ENCODE data around the gene NBEA.

NBEA gene

GRCh38 chr13:35703061-35703460 is 761.0 kb downstream of the NBEA start (continued):
- TF ChIP-seq, protein P1, sequence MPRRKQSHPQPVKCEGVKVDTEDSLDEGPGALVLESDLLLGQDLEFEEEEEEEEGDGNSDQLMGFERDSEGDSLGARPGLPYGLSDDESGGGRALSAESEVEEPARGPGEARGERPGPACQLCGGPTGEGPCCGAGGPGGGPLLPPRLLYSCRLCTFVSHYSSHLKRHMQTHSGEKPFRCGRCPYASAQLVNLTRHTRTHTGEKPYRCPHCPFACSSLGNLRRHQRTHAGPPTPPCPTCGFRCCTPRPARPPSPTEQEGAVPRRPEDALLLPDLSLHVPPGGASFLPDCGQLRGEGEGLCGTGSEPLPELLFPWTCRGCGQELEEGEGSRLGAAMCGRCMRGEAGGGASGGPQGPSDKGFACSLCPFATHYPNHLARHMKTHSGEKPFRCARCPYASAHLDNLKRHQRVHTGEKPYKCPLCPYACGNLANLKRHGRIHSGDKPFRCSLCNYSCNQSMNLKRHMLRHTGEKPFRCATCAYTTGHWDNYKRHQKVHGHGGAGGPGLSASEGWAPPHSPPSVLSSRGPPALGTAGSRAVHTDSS (tag by site-specific recombination; IDR thresholded peaks at IDR 0.05): no peak
- TF ChIP-seq ZIC2 (tag by site-specific recombination; IDR thresholded peaks at IDR 0.05) (no peak), ZNF175 (tag by site-specific recombination; IDR thresholded peaks at IDR 0.05) (no peak), ZNF623 (tag by site-specific recombination; IDR thresholded peaks at IDR 0.05) (no peak)

GRCh38 chr13:35704331-35704730 is 762.3 kb downstream of the NBEA start:
- Histone ChIP-seq H3K4me1 (ENCODE audit: control insufficient read depth, insufficient read depth, low read length) (no peaks in the 10 kb centered on the region), H3K27ac (ENCODE audit: extremely low read depth, low read depth, low read length) (no peak overlapping the region), H3K36me3 (ENCODE audit: control insufficient read depth in 2 of 2, insufficient read depth in 1 of 2, low read length in 2 of 2) (no peaks in the 10 kb centered on the region), H3K9me3 (ENCODE audit: control insufficient read depth, insufficient read depth, low read depth, low read length) (no peaks in the 10 kb centered on the region), H3K4me3 (ENCODE audit: low read depth, low read length) (no peak overlapping the region)
- TF ChIP-seq ZNF274 (IDR thresholded peaks at IDR 0.05; ENCODE audit: low read length) (no peak), ZNF274 (tag by site-specific recombination; IDR thresholded peaks at IDR 0.05; ENCODE audit: borderline replicate concordance) (no peak), ZSCAN23 (tag by site-specific recombination; IDR thresholded peaks at IDR 0.05) (no peak), ZNF18 (tag by site-specific recombination; IDR thresholded peaks at IDR 0.05) (no peak), ZNF221 (tag by site-specific recombination; IDR thresholded peaks at IDR 0.05; ENCODE audit: borderline replicate concordance) (no peak), ZNF639 (tag by site-specific recombination; IDR thresholded peaks at IDR 0.05) (no peak), ZNF585B (tag by site-specific recombination; IDR thresholded peaks at IDR 0.05) (no peak), ZNF48 (tag by site-specific recombination; IDR thresholded peaks at IDR 0.05) (no peak), ZNF777 (tag by site-specific recombination; IDR thresholded peaks at IDR 0.05; ENCODE audit: borderline replicate concordance) (no peak), ZIC2 (tag by site-specific recombination; IDR thresholded peaks at IDR 0.05) (no peak), ZNF311 (tag by site-specific recombination; IDR thresholded peaks at IDR 0.05; ENCODE audit: borderline replicate concordance) (no peak)
- TF ChIP-seq, protein P2, sequence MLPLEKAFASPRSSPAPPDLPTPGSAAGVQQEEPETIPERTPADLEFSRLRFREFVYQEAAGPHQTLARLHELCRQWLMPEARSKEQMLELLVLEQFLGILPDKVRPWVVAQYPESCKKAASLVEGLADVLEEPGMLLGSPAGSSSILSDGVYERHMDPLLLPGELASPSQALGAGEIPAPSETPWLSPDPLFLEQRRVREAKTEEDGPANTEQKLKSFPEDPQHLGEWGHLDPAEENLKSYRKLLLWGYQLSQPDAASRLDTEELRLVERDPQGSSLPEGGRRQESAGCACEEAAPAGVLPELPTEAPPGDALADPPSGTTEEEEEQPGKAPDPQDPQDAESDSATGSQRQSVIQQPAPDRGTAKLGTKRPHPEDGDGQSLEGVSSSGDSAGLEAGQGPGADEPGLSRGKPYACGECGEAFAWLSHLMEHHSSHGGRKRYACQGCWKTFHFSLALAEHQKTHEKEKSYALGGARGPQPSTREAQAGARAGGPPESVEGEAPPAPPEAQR (tag by site-specific recombination; IDR thresholded peaks at IDR 0.05): no peak
- POLR2A ChIA-PET: no interaction called here
- CTCF ChIA-PET: interaction anchor here (0.6 kb wide), 1 partner anchor 228 kb away, joined by 3 read pairs; no protein-coding TSS in a partner anchor

- Histone ChIP-seq H3K27ac (ENCODE audit: extremely low read depth, low read depth, low read length) (no peak overlapping the region), H3K9me3 (ENCODE audit: control insufficient read depth, insufficient read depth, low read depth, low read length) (no peaks in the 10 kb centered on the region), H3K36me3 (ENCODE audit: control insufficient read depth in 2 of 2, insufficient read depth in 1 of 2, low read length in 2 of 2) (no peaks in the 10 kb centered on the region), H3K4me1 (ENCODE audit: control insufficient read depth, insufficient read depth, low read length) (no peaks in the 10 kb centered on the region), H3K4me3 (ENCODE audit: low read depth, low read length) (no peak overlapping the region)
- ChIA-PET POLR2A (no interaction called here), CTCF (no interaction called here)
- TF ChIP-seq, protein P3, sequence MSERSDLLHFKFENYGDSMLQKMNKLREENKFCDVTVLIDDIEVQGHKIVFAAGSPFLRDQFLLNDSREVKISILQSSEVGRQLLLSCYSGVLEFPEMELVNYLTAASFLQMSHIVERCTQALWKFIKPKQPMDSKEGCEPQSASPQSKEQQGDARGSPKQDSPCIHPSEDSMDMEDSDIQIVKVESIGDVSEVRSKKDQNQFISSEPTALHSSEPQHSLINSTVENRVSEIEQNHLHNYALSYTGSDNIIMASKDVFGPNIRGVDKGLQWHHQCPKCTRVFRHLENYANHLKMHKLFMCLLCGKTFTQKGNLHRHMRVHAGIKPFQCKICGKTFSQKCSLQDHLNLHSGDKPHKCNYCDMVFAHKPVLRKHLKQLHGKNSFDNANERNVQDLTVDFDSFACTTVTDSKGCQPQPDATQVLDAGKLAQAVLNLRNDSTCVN (tag by site-specific recombination; optimal IDR thresholded peaks at IDR 0.05): no peak
- TF ChIP-seq ZFP41 (tag by site-specific recombination; IDR thresholded peaks at IDR 0.05; ENCODE audit: borderline replicate concordance) (no peak), ZBTB48 (tag by site-specific recombination; IDR thresholded peaks at IDR 0.05) (no peak), MEIS1 (CRISPR knock-in tag; IDR thresholded peaks at IDR 0.05; ENCODE audit: borderline replicate concordance) (no peak), ZNF473 (tag by site-specific recombination; IDR thresholded peaks at IDR 0.05) (no peak), EGR2 (tag by site-specific recombination; IDR thresholded peaks at IDR 0.05; ENCODE audit: low read depth) (peak; percentile 27; the same call in 1 of the 2 replicates)
- TF ChIP-seq, protein P4, sequence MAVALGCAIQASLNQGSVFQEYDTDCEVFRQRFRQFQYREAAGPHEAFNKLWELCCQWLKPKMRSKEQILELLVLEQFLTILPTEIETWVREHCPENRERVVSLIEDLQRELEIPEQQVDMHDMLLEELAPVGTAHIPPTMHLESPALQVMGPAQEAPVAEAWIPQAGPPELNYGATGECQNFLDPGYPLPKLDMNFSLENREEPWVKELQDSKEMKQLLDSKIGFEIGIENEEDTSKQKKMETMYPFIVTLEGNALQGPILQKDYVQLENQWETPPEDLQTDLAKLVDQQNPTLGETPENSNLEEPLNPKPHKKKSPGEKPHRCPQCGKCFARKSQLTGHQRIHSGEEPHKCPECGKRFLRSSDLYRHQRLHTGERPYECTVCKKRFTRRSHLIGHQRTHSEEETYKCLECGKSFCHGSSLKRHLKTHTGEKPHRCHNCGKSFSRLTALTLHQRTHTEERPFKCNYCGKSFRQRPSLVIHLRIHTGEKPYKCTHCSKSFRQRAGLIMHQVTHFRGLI (tag by site-specific recombination; IDR thresholded peaks at IDR 0.05): no peak
These were observed 764.2 kb downstream of the NBEA start for GRCh38 chr13:35706281-35706680.
